Astrocyte of the cerebellum (primary cell): ENCODE data around the gene SYNJ2.

Experiments used
- DNase-seq: peaks from one replicate; pipeline ENCODE4 v3.0.0-alpha.2; 2011; ENCODE audit warnings: low read depth
- H3K4me3 ChIP-seq: 2 replicates; pipeline ENCODE4 v1.5.1; 2011; ENCODE audit warnings: mild to moderate bottlenecking, low read depth, low read length, moderate library complexity
- CTCF ChIP-seq: IDR thresholded peaks from 2 replicates; pipeline ENCODE4 v1.5.1; 2012; ENCODE audit warnings: low read length, low read depth, moderate library complexity, mild to moderate bottlenecking; ENCODE audit errors: missing control alignments
- in situ Hi-C: cut with HindIII; loops from 2 replicates; pipeline ENCODE4 v1.10.0; 2017; ENCODE audit warnings: low sequenced_read_pairs

SYNJ2 gene

DNA sequence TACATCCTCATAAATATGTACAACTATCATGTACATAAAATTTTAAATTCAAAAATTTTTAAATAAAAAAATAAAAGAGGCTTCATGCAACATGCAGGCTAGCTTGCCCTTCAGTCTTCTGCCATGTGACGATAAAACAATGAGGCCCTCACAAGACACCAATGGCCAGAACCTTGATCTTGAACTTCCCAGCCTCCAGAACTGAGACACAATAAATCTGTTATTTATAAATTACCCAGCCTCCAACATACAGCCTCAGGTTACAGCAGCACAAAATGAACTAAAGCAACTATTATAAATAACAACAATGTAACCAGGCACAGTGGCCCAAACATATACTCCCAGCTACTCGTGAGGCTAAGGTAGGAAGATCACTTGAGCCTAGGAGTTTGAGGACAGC, 143.6 kb downstream of the SYNJ2 start:
- no peak overlapping the region for H3K4me3 ChIP-seq
- in situ Hi-C loops: no loop called here
- DNase-seq: no peak
- TF ChIP-seq CTCF: no peak

DNA sequence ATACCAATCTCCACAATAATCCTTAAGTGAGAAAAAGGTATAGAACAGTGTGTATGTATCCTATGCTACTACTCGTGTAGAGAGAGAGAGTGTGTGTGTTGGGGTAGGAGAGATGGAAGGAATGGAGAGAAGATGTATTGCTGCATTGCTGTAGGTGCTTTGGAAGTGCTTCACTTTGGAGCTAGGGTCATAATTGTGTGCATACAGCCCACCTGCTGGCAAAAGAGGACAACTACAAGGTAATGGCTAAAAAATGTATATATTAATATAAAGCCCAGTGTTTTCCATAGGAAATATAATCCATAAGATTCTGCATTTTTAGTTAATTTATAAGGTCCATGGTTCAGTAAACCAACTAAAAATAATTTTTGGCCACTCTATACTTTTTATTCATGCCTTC, 150.3 kb downstream of the SYNJ2 start:
- in situ Hi-C loops: no loop called here
- H3K4me3 ChIP-seq: no peak overlapping the region
- TF ChIP-seq CTCF: peak; percentile 53
- DNase-seq: no peak

GRCh38 chr6:158142789-158143188, 161.1 kb downstream of the SYNJ2 start:
- no peak for TF ChIP-seq CTCF
- in situ Hi-C loops: no loop called here
- no peak overlapping the region for H3K4me3 ChIP-seq
- peak; percentile 23 for DNase-seq

GRCh38 chr6:158143700-158144099, 162.0 kb downstream of the SYNJ2 start:
- H3K4me3 ChIP-seq: no peak overlapping the region
- peak; percentile 19 for TF ChIP-seq CTCF
- in situ Hi-C loops: no loop called here
- DNase-seq: no peak
